GM19372 (cell line): ENCODE results near the gene XKR3.
"Not testable (repeated sequence)": the region's sequence is repeated elsewhere in the genome, so short reads cannot be mapped to it uniquely, and the experiment has no call there.

Experiments used
- ATAC-seq: cut with Tn5 transposase; IDR thresholded peaks from one replicate; pipeline ENCODE4 v1.9.1; 2021; ENCODE audit warnings: mild to moderate bottlenecking, low read depth, moderate library complexity; ENCODE audit not compliant: unreplicated experiment

XKR3 gene

DNA sequence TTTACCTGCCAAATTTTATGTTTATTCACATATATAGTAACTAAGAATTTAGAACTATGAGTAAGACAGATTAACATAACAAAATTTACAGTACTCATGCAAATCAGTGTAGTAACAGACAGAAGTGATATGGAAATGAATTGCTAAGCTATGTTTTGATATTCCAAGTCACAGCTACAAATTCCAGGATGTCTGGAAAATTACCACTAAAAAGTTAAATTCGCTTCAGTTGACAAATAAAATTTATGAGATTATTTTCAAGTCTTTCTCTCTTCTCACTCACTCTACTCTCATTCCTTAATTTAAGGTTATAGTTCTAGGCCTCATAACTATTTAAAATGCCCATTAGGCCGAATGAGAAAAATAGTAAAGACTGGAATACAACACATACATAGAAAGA, 18.1 kb downstream of the XKR3 start:
- ATAC-seq = no peak

DNA sequence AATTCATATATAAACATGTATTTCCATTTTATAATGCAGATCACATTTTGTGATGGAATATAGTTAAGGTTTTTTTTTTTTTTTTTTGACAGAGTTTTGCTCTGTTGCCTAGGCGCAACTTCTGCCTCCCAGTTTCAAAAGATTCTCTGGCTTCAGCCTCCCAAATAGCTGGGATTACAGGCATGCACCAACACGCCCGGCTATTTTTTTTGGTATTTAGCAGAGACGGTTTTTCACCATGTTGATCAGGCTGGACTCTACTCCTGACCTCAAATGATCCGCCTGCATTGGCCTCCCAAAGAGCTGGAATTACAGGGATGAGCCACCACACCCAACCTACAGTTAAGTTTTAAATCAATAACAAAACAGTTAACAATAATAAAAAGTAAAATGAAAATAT, 18.8 kb downstream of the XKR3 start:
- no peak for ATAC-seq

DNA sequence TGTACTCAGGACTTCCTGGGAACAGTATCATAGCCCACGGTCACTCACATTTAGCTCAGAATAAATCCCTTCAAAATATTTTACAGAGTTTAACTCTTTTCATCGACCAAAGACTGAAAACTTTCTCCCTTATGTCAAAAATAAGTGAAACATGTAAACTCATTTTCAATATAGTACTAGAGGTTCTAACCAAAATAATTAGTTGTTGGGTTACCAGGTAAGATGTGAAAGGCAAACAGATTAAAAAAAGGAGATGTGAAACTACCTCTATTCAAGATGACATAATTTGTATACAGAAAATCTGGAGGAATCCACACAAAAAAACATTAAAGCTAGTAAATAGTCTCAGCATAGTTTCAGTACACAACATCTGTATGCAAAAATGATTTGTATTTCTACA, 20.3 kb downstream of the XKR3 start:
- no peak for ATAC-seq

DNA sequence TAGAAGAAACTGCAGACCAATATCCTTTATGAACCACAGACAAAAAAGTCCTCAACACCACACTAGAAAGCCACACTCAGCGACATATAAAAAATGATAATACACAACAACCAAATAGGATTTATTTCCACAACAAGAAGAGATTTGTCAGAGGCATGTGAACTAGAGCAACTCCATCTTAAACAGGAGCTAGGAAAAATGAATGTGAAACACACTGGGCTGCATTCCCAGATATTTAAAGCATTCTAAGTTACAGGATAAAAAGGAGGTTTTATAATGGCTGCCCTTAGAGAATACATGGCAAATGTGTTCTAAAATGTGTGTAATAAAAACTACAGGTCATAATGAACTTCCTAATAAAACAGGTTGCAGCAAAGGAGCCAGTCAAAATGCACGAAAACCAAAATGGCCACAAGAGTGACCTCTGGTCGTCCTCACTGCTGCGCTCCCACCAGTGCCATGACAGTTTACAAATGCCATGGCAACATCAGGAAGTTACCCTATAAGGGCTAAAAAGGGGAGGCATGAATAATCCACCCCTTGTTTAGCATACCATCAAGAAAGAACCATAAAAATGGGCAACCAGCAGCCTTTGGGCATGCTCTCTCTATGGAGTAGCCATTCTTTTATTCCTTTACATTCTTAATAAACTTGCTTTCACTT, 21.8 kb downstream of the XKR3 start:
- ATAC-seq = no peak

DNA sequence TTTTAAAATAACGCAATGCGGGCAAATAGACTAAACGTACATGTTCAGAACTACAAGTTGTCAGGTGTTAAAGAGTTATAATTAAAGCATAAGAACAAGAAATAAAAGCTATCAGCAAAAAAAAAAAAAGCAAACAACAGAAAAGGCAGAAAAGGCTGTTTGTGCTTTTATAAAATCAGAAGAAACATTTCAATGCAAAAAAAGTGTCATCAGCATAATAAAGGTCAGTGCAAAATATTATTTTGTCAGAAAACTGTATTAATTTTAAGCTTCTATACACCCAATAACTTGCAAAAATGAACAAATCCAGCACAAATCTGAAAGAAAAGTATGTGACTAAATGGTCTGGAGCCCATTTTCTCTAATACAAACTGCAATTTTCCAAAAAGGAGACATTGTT, 23.6 kb downstream of the XKR3 start:
- no peak for ATAC-seq

DNA sequence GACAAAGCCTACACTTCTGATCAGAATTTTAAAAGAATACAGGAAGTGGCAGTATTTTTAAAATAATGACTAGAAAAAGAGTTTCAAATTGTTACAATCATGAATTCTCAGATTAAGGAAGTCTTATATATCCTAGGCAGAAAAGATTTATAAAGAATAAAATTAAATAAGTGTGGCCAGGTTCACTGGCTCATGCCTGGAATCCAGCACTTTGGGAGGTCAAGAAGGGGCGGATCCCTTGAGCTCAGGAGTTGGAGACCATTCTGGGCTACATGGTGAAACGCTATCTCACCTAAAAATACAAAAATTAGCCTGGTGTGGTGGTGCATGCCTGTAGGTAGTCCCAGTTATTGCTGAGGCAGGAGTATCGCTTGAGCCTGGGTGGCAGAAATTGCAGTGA, 24.1 kb downstream of the XKR3 start:
- no peak for ATAC-seq

DNA sequence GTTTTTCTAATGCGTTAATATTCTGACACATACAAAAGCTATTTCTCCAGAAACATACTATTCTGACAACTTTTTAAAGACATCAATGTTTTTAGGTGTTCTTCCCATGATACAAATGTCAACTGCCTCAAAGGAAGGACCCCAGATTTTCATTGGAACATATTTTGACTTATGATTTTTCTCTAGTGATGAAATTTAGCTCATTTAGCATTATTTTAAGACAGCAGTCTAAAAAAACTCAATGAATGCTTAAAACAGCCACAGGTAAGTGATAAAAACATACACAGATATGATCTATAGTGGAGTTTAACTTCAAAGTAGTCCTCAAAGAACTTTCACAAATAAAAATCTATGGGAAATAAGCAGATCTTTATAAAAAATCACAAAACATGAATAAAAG, 24.9 kb downstream of the XKR3 start:
- no peak for ATAC-seq

DNA sequence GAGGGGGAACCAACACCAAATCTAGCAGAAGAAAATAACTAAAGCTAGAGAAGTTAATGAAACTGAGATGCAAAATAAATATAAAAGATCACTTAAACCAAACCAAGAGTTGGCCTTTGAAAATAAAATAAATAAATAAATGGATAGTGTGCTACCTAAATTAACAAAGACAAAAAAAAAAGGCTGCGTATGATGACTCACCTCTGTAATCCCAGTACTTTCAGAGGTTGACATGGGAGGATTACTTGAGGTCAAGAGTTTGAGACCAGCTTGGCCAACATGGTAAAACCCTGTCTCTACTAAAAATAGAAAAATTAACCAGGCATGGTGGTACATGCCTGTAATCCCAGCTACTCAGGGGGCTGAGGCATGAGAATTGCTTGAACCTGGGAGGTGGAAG, 29.7 kb downstream of the XKR3 start:
- ATAC-seq = not testable (repeated sequence)

DNA sequence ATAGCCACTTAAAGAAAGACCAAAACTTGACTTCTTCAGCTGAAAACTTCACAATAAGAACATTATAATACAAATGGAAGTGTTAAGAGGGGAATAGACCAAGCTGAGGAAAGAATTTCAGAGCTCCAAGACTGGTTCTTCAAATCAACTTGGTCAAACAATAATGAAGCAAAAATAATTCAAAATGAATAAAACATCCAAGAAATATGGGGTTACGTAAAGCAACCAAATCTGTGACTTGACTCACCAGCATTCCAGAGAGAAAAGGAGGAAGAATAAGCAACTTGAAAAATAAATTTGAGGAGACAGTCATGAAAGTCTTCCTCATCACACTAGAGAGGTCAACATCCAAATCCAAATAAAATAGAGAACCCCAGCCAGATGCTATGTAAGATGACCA, 31.4 kb downstream of the XKR3 start:
- ATAC-seq = no peak

DNA sequence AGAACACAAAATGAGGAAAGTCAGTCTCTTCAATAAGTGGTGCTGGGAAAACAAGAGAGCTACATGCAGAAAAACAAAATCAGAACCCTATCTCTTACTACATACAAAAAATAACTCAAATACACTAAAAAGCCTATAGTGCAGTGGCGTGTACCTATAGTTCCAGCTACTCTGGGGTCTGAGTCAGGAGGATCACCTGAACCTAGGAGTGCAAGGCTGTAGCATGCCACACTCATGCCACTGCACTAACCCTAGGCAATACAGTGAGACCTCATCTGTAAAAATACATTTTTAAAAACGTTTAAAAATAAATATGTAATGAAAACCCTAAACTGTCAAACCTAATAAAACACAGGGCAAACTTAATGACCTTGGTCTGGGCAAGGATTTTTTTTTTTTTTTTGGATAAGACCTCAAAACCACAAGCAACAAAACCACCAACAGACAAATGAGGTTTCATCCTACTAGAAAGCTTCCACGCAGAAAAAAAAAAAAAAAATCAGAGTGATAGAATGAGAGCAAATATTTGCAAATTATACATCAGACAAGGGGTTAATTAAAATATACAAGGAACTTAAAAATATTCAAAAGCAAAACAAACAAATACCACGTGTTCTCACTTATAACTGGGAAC, 35.2 kb downstream of the XKR3 start:
- no peak for ATAC-seq

DNA sequence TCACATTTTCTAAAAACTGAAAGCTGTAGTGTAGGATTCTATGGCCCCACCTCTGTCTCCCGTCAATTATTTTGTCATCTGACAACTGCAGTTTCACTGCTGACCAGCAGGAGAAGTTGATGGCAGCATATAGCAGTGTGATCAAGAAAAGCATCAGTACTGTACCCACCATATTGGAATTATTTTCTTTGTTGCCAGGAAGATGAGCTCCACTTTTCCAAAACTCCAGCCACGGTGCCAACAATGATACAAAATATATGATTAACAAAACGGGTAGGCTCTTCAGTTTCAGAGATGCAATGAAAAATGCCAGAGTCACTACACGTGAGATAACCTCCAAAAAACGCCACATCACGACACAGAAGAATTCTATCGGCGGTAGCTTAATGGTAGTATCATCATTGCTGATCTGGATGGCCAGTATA, 41.3 kb downstream of the XKR3 start:
- no peak for ATAC-seq

DNA sequence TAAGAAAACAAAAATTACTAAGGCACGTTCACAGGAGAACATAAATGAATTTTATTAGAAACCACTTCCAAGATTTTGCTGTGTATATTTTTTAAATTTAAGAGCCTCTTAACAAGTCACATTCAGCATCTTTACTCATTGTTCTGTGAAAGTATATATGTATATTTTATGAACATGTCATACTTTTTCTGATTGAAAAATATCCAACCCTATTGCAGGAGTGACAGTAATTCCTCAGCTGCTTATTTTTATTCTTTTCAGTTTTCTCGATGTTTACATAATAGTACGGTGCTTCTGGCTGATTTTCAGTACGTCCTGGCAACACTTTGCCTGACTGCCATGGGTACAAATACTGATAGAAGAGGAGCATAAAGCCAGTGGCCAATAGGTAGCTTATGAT, 41.8 kb downstream of the XKR3 start:
- no peak for ATAC-seq

DNA sequence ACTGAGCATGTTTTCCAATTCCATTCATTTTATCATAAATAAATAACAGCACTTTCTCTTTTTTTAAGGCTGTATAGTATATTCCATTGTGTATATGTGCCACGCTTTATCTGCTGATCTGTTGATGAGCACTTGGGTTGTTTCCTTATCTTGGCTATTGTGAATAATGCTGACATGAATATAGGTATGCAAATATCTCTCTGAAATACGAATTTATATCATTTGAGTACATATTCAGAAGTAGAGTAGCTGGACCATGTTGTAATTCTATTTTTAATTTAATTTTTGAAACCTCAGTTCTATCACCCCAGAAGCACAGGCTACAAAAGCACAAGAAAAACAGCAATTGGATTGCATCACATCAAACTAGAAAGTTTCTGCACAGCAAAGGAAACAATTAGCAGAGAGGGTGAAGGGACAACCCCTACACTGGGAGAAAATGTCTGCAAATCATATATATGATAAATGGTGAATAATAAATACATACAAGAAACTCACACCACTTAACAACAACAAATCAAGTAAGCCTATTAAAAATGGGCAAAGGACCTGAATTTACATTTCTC, 43.4 kb downstream of the XKR3 start:
- ATAC-seq = no peak

DNA sequence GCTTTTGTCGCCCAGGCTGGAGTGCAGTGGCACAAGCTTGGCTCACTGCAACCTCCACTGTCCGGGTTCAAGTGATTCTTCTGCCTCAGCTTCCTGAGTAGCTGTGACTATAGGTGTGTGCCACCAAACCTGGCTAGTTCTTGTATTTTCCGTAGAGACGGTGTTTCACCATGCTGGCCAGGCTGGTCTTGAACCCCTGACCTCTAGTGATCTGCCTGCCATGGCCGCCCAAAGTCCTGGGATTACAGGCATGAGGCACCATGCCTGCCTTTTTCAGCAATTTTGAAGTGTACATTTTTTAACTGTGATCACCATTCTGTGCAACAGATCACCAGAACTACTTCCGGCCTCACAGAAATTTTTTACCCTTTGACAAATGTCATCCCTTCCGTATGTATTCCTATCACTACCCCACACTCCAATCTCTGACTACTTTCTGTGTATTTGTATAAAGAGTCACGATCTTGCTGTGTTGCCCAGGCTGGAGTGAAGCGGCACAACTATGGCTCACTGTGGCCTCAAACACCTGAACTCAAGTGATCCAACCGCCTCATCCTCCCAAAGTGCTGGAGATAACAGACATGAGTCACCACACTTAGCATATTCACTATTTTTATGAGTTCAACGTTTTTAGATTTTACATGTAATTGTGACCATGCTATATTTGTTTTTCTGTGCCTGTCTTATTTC, 44.0 kb downstream of the XKR3 start:
- ATAC-seq = no peak

DNA sequence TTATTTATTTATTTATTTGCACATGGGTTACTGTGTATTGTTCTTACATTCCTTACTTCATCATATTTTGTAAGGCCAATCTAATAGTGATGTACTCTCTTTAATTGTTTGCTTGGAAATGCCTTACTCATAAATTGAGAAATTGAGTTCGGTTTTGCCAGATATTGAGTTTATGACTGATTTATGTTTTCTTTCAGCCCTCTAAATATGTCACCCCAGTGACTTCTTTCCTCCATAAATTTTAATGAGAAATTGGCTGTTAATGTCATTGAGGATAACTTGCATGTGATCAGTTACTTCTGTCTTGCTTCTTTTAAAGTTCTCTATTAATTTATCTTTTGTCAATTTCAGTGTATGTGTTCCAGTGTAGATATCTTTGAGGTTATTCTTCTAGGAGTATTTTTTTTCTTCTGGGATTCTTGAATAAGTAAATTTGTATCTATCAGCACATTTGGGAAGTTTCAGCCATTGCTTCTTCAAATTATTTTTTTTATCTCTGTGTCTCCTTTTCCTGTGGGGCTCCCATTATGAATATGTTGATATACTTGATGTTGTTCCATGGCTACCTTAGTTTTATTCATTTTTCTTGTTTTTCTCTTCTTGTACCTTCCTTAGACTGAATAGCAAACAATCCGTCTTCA, 47.8 kb downstream of the XKR3 start:
- ATAC-seq = no peak

DNA sequence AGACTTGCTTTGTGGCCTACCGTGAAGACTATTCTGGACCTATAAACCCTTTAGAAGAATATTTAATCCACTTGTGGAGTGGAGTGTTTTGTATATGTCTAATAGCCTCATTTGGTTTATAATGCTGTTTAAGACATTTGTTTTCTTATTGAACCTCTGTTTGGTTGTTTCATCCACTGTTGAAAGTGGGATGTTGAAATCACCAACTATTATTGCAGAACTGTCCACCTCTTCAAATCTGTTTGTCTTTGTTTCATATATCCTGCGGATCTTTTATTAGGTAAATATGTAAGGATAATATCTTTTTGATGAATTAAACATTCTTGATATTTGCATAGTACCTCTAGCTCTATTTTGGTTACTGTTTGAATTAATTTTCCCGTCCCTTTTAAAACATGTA, 49.1 kb downstream of the XKR3 start:
- ATAC-seq = no peak

DNA sequence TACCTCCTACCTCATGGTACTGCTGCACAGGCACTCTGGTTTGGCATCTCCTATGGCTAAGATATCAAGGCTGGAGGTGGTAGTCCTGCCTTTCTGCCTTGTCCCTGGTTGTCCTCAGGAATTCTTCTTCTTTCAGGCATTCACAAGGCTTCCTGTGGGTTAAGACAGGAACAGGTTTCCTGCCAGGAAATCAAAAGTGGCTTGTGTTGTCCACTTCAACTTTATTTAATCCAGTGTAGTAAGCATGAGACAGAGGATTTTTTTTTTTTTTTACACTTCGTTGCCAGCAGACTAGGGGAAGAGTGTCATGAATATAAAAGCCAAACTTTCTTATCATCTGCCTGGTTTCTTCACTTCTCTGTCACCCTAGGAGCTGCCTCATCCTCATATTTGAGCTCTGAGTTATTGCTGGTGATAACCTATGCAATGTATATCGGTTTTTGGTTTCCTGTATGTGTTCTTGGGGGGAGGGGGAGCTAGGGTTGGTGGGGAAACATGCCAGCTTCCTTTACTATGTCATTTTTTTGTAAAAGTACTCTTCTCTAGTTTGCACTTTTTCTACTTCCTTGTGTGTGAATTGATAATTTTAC, 50.2 kb downstream of the XKR3 start:
- ATAC-seq = no peak

DNA sequence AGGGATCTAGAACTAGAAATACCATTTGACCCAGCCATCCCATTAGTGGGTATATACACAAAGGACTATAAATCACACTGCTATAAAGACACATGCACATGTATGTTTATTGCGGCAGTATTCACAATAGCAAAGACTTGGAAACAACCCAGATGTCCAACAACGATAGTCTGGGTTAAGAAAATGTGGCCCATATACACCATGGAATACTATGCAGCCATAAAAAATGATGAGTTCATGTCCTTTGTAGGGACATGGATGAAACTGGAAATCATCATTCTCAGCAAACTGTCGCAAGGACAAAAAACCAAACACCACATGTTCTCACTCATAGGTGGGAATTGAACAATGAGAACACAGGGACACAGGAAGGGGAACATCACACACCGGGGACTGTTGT, 53.6 kb downstream of the XKR3 start:
- ATAC-seq = not testable (repeated sequence)

DNA sequence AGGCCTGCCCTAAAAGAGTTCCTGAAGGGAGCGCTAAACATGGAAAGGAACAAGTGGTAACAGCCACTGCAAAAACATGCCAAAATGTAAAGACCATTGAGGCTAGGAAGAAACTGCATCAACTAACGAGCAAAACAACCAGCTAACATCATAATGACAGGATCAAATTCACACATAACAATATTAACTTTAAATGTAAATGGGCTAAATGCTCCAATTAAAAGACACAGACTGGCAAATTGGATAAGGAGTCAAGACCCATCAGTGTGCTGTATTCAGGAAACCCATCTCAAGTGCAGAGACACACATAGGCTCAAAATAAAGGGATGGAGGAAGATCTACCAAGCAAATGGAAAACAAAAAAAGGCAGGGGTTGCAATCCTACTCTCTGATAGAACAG, 57.3 kb downstream of the XKR3 start:
- not testable (repeated sequence) for ATAC-seq

DNA sequence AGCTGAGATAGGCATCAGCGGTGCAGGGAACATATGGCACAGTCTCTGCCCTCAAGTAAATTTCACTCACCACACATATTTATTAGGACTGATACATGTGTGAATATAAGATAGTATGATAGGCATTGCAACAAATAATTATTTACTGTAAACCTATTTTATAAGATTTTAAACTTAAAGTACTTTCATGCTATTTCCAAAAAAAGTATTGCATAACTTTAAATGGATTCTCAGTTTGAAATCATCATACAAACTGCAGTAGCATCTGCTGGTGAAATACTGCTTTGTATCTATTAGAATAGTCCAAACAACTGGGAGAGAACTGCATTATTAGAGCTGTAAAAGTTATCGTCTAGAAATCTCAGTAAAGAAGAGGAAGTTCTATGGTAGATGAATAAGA, 63.0 kb downstream of the XKR3 start:
- not testable (repeated sequence) for ATAC-seq

DNA sequence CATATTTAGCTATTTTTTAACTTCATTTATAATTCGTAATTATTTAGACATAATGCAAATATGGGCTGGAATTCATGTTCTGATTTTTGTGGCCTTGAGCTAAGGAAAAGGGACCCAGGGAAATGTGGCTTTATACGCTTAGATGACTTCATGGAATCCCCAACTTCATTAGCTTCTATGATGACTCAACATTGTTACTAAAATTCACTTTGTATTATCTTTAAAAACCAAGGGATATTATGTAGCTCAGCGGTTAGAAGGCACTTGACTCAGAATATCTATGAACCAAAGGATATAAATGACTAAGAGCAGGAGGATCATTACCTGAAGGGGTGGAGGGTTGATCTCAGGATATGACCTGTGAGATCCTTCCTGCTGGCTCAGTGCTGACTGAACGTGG, 64.8 kb downstream of the XKR3 start:
- not testable (repeated sequence) for ATAC-seq
